Endothelial cell of umbilical vein (primary cell): ENCODE results near the gene COL4A1.

Source experiments
- EZH2 ChIP-seq: IDR thresholded peaks from 2 replicates; pipeline ENCODE4 v1.6.1; 2012; ENCODE audit warnings: borderline replicate concordance, low read depth, mild to moderate bottlenecking, moderate library complexity, low read length, inconsistent platforms; ENCODE audit not compliant: severe bottlenecking
- FOS ChIP-seq: IDR thresholded peaks from 2 replicates; pipeline ENCODE4 v1.6.1; 2011; ENCODE audit warnings: mild to moderate bottlenecking, low read length, moderate library complexity, borderline replicate concordance; ENCODE audit not compliant: insufficient read depth
- GATA2 ChIP-seq: IDR thresholded peaks from 2 replicates; pipeline ENCODE4 v1.7.0; 2011; ENCODE audit warnings: low read depth, mild to moderate bottlenecking, moderate library complexity, mixed read lengths, low read length; ENCODE audit not compliant: insufficient read length, insufficient read depth
- JUN ChIP-seq: IDR thresholded peaks from 2 replicates; pipeline ENCODE4 v1.6.1; 2011; ENCODE audit warnings: borderline replicate concordance, low read depth; ENCODE audit not compliant: insufficient read length, insufficient read depth
- POLR2A ChIP-seq: IDR thresholded peaks from 2 replicates; pipeline ENCODE4 v1.6.1; 2012; ENCODE audit warnings: low read depth, mild to moderate bottlenecking, control low read depth, low read length
- POLR2AphosphoS5 ChIP-seq: IDR thresholded peaks from 2 replicates; pipeline ENCODE4 v1.6.1; 2012; ENCODE audit warnings: low read depth, mild to moderate bottlenecking, control low read depth, low read length, moderate library complexity; ENCODE audit not compliant: insufficient read depth
- TF ChIP-seq, protein P1 (sequence below), 2 donors: IDR thresholded peaks; 1 replicate in 1 of 2; 2 replicates in 1 of 2; pipeline ENCODE4 v1.5.1; 2011; ENCODE audit warnings: low read length in 2 of 2, mild to moderate bottlenecking in 2 of 2, moderate library complexity in 2 of 2, control low read depth in 1 of 2, inconsistent platforms in 1 of 2, low read depth in 1 of 2; ENCODE audit not compliant: insufficient read depth in 1 of 2; ENCODE audit errors: extremely low read depth in 1 of 2
- TF ChIP-seq, protein P2 (sequence below): IDR thresholded peaks from 2 replicates; pipeline ENCODE4 v1.6.1; 2011; ENCODE audit not compliant: insufficient read depth, insufficient read length

DNA sequence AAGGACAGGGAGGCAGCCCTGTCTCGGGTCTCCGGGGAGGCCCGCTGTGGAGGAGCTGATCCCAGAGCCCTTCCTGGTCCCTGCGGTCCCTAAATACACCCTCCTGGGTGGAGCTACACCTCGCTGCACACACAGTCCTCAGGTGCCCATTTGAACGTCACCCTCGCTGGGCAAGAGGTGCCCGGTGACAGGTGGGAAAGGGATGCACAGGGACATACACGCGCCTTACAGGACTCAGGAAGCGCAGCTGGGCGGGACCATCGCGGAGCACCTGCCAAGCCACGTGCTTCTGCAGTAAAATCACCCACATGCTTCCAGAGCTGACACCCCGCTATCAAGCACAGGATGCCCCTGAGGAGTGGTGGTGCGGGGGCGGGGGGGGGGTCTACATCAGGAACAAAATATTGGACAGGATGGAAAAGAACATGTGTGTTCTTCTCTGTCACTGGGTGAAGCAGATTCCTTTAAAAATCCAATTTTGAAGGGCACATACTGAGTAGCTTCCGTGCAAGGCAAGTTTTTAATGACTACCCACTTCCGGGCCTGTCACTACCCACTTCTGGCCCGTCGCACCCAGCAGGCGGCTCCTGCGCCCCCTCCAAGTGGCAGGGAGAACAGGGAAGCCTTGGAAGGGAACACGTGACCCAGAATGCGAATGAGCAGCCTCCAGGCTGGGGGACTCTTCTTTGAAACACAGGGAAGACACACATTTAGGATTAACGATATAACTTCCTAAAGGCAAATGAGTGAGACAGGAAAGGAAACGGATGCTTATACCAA is 78.9 kb downstream of the COL4A1 start:
- TF ChIP-seq, protein P1, sequence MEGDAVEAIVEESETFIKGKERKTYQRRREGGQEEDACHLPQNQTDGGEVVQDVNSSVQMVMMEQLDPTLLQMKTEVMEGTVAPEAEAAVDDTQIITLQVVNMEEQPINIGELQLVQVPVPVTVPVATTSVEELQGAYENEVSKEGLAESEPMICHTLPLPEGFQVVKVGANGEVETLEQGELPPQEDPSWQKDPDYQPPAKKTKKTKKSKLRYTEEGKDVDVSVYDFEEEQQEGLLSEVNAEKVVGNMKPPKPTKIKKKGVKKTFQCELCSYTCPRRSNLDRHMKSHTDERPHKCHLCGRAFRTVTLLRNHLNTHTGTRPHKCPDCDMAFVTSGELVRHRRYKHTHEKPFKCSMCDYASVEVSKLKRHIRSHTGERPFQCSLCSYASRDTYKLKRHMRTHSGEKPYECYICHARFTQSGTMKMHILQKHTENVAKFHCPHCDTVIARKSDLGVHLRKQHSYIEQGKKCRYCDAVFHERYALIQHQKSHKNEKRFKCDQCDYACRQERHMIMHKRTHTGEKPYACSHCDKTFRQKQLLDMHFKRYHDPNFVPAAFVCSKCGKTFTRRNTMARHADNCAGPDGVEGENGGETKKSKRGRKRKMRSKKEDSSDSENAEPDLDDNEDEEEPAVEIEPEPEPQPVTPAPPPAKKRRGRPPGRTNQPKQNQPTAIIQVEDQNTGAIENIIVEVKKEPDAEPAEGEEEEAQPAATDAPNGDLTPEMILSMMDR (IDR thresholded peaks at IDR 0.05; ENCODE audit: extremely low read depth in 1 of 2, insufficient read depth in 1 of 2, low read depth in 1 of 2, low read length in 2 of 2), result no peak
- TF ChIP-seq EZH2, result no peak
- TF ChIP-seq POLR2A, result no peak
- TF ChIP-seq, protein P2, sequence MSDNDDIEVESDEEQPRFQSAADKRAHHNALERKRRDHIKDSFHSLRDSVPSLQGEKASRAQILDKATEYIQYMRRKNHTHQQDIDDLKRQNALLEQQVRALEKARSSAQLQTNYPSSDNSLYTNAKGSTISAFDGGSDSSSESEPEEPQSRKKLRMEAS, result no peak
- TF ChIP-seq JUN, result no peak
- TF ChIP-seq POLR2AphosphoS5, result no peak
- TF ChIP-seq FOS, result no peak
- no peak for TF ChIP-seq GATA2
